ENCODE measurements around the gene NAMPT.

Gene NAMPT

GRCh38 chr7:106273009-106273668, 11.6 kb downstream of the NAMPT start:
- DNase-seq (ENCODE audit: low read depth in 2 of 2): no peak

- no peak for DNase-seq (ENCODE audit: low read depth in 2 of 2)
These were observed 14.4 kb downstream of the NAMPT start for GRCh38 chr7:106270122-106270977.

DNA sequence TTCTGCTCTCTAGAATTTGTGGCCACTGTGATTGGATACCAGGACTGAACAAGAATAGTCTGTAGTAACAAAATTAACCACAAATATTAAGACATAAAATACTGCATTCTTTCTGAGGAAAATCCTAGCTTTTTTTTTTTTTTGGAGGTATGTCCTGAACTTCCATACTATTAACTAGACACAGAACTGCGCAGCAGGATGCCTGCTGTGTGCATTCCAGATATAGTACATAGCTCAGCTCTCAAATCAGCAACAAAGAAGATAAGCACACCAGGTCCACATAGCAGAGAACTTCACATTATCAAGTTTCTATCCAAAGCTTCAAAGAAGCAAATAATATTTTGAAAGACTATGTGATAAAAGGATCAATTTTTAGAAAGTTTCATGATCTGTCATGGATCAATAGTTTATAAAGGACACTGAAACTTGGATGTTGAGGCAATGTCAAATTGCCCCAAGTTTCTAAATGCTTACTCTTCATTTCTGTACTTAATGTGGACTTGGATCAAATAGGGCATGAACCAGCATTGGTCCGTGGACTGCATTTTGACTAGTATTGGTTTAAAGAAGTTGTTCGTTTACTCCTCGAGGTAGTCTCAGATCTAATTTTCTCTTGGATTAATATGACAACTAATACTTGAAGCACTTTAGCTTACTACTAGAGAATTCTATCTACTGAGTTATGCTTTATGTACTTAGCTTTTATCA, 15.4 kb downstream of the NAMPT start:
- no peak for DNase-seq (ENCODE audit: low read depth in 2 of 2)

GRCh38 chr7:106265133-106265532, 19.6 kb downstream of the NAMPT start:
- DNase-seq (ENCODE audit: low read depth in 2 of 2): no peak

DNA sequence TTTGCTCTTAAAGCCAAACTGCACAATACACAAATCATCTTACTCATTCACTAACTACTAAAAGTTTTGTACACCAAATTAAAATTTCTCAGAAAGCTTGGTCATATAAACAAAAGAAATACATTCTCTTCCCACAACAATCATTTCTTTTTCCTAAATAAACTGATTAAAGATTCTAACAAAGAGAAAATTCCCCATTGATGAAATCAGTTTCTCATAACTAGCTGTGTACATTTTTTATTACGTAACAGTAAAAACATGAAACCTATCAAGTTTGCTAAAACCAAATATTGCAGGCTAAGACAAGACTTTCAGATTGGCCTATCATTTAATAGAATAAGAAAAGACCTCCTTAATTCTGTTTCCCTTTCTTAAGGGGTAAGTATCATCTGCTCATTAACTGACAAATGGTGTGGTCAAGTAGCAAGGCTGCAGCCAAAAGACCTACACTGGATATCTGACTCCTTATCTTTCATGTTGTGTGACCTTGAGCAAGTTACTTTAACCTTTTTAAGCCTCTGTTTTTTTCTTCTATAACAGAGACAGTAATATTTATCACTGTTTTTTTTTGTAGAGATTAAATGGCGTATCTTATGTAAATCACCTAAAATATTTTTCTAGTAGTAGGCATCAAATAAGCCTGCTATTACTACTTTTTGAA, 22.4 kb downstream of the NAMPT start:
- DNase-seq (ENCODE audit: low read depth in 2 of 2): no peak

DNA sequence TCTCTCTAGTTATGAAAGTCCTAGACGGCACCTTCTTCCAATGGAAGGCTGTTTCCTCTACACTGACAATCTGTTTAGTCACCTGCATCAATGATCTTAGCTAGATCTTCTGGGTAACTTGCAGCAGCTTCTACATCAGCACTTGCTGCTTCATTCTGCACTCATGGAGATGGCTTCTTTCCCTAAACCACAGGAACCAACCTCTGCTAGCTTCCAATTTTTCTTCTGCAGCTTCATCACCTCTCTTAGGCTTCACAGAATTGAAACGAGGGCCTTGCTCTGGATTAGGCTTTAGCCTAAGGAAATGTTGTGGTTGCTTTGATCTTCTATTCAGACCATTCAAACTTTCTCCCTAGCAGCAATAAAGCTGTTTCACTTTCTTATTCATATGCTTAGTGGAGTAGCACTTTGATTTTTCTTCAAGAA, 24.6 kb downstream of the NAMPT start:
- DNase-seq (ENCODE audit: low read depth in 2 of 2): no peak

- DNase-seq (ENCODE audit: low read depth in 2 of 2): no peak
These were observed 26.0 kb downstream of the NAMPT start for GRCh38 chr7:106258789-106259188.

- DNase-seq (ENCODE audit: low read depth in 2 of 2): no peak
These were observed 27.0 kb downstream of the NAMPT start for GRCh38 chr7:106257752-106258151.

DNA sequence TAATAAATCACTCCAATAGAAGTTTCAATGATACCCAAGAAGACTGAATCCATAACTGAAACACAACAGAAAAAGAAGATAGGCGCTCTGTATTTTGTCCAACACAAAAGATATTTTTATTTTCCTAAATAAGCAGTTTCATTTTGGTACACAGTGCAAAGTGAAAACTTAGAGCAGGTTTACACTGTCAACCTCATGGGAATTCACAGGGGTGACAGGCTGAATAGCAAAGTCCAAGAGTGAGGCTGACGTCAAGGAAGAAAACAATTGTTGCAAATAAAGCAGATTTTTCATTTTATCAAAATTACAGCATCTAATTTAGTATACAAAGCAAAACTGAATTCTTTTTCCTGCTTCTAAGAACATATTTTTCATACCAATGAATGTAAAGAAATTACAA, 28.6 kb downstream of the NAMPT start:
- DNase-seq (ENCODE audit: low read depth in 2 of 2): no peak

- no peak for DNase-seq (ENCODE audit: low read depth in 2 of 2)
These were observed 29.5 kb downstream of the NAMPT start for GRCh38 chr7:106255246-106255645.

GRCh38 chr7:106254525-106255116, 30.2 kb downstream of the NAMPT start:
- DNase-seq (ENCODE audit: low read depth in 2 of 2): no peak

GRCh38 chr7:106252568-106252967, 32.2 kb downstream of the NAMPT start:
- no peak for DNase-seq (ENCODE audit: low read depth in 2 of 2)

DNA sequence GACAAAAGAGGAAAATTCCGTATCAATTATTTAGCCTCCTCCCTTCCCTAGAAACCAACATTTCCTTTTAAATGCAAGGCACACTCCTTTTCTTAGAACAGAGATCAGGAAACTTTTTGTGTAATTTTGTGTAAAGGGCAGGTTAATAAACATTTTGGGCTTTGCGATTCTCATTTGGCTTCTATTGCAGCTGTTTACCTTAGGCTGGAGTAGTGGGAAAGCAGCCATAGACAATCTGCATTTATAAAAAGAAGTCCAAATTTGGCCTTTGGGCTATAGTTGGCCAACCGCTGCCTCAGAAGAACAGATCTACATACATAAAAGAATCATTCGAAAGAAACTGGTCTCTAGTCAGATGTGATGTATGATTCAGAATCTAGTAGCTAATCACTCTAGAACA, 35.3 kb downstream of the NAMPT start:
- DNase-seq (ENCODE audit: low read depth in 2 of 2): no peak

DNA sequence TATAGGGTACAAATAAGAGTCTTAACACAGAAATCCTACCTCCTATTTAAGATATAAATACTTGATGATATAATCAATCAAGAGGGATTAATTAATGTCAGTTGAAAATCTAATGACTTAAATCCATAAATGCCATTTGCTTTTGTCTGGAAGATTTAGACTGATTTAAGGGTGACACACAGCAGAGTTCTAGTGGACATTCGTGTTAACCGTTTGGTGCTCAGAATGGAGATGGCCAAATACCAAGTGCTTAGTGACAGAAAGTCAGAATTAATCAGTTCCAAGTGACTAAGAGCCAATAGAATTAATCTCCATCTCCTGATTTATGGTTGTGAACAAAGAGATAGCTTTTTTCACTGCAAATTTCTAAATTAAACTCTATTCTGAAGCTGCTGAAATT, 36.2 kb downstream of the NAMPT start:
- no peak for DNase-seq (ENCODE audit: low read depth in 2 of 2)

GRCh38 chr7:106247841-106248240, 36.9 kb downstream of the NAMPT start:
- no peak for DNase-seq (ENCODE audit: low read depth in 2 of 2)

DNA sequence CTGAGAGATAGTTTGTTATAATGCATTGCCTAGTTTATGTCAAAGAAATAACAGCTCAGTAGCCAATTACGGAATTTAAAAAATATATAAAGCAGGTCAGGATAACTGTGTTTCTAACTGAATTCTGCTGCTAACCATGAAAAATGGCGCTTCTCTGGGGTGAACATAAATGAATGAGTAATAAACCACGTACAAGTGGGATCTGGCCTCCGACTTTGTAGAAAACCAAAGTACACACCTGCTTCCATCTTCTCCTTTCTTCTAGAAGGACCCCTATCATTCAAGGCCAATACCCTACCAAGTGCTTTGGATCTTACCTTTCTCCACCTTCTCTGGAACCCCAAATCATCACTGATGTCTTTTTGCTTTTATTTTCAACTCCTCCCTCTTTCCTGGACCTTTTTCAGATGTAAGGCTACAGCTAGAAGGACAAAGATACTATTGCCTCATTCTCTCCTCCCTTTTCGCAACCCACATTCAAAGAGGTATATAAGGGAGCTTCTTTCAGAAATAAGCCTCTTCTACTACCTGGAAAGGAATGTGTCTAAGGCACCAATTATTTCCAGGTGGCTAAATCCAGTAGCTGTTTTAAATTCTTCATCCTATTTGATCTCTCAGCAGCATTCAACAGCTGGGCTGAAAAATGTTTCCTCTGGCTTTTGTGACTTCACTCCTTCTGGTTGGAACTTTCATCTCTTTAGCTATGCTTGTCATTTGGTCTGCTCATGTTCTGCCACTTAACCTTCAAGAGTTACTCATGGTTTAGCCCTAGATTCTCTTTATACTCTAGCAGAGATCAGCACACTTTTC, 37.7 kb downstream of the NAMPT start:
- DNase-seq (ENCODE audit: low read depth in 2 of 2): no peak

GRCh38 chr7:106243893-106244292, 40.9 kb downstream of the NAMPT start:
- no peak for DNase-seq (ENCODE audit: low read depth in 2 of 2)

DNA sequence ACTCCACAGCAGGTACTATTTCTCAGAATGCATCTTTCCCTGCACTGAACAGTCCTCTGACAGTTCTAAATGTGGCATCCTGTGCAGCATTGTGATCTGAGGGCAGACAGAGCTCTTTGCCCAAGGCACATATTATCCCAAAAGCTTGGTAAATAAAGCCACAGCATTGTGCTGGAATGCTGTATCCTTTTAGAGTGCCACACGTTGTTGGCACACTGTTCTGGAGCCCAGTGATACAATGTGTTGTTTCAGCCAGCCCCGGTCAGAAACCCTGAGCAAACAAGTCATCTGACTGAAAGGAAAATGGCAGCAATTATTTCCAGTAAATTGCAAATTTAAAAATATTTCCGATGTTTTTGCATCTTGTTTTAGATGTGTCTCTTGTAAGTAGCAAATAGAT, 45.4 kb downstream of the NAMPT start:
- DNase-seq (ENCODE audit: low read depth in 2 of 2): no peak

DNA sequence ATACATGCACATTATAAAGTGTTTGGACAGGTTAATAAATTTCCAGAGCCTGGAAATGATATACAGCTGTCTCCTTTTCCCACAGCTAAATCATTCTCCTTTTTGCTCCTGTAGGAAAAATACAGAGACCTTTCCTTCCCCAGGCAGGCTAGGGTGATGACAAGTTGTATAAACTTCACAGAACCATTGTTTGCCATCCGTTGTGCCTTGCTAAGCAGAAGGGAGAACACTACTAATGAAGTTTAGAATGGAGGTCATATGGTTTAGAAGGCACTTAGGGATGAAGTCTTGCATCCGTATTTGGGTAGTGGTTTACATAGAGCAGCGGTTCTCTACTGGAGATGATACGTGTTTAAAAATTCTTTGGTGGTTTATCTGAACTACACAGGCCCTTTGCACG, 46.0 kb downstream of the NAMPT start:
- DNase-seq (ENCODE audit: low read depth in 2 of 2): no peak

- DNase-seq (ENCODE audit: low read depth in 2 of 2): no peak
These were observed 48.7 kb downstream of the NAMPT start for GRCh38 chr7:106236065-106236464.

- DNase-seq (ENCODE audit: low read depth in 2 of 2): no peak
These were observed 50.4 kb downstream of the NAMPT start for GRCh38 chr7:106234425-106234824.

Measured in activated CD8-positive, alpha-beta memory T cell treated with anti-CD3 and anti-CD28 coated beads for 4 hours (primary cell).